Kidney (tissue), 14 donors: ENCODE data around the gene BROX. TPM values are rescaled to one million over a fixed set of nuclear protein-coding genes. Genes with fewer than 3 reads are reported as not detected.

Experiments
- DNase-seq, 5 donors: peaks; one replicate each; pipeline ENCODE4 v3.0.0-alpha.2; 2013 to 2020
- FAIRE-seq: peaks from 2 replicates; lab custom pipeline; 2012; peaks lifted over from hg19 to GRCh38; lab: Jason Lieb, UNC
- H3K27ac ChIP-seq, 2 donors: one replicate each; pipeline ENCODE4 v1.7.0; 2013; ENCODE audit warnings: low read depth in 2 of 2, low read length in 2 of 2, inconsistent platforms in 1 of 2
- H3K27me3 ChIP-seq: one replicate; pipeline ENCODE4 v1.7.1; 2013; ENCODE audit warnings: low read length, inconsistent platforms; ENCODE audit not compliant: control insufficient read depth, insufficient read depth
- H3K36me3 ChIP-seq, 3 donors: one replicate each; pipeline versions ENCODE4 v1.7.0 to v1.7.1; 2013; ENCODE audit warnings: low read length in 3 of 3, control low read depth in 1 of 3, inconsistent platforms in 1 of 3; ENCODE audit not compliant: insufficient read depth in 3 of 3, control insufficient read depth in 2 of 3
- H3K4me1 ChIP-seq, 3 donors: one replicate each; pipeline versions ENCODE4 v1.7.0 to v1.7.1; 2013; ENCODE audit warnings: low read length in 3 of 3, inconsistent platforms in 1 of 3, low read depth in 1 of 3; ENCODE audit not compliant: control insufficient read depth in 2 of 3, insufficient read depth in 2 of 3
- H3K4me3 ChIP-seq, 3 donors: one replicate each; pipeline versions ENCODE4 v1.7.0 to v1.8.1; 2013; ENCODE audit warnings: low read length in 3 of 3, control low read depth in 1 of 3, inconsistent platforms in 1 of 3
- H3K9ac ChIP-seq, 3 donors: one replicate each; pipeline versions ENCODE4 v1.7.0 to v1.7.1; 2013; ENCODE audit warnings: low read length in 3 of 3, control low read depth in 1 of 3, inconsistent platforms in 1 of 3
- H3K9me3 ChIP-seq, 3 donors: one replicate each; pipeline versions ENCODE4 v1.7.0 to v1.7.1; 2013; ENCODE audit warnings: low read length in 3 of 3, control low read depth in 1 of 3, inconsistent platforms in 1 of 3; ENCODE audit not compliant: control insufficient read depth in 2 of 3, insufficient read depth in 1 of 3
- intact Hi-C: fragments of 100-400 bp; cut with DNase I; formaldehyde crosslinking; loops from one replicate; pipeline ENCODE4 v1.11.1; 2022
- polyA plus RNA-seq: library from polyadenylated mRNA; stranded (reverse); fragments of 350-450 nt; fragmentation: Illumina TruSeq; extraction: RNeasy Lipid Tissue Mini Kit (QIAGEN cat#74804); gene quantifications from one replicate; pipeline ENCODE4 v1.2.3, GENCODE V29; 2014; ENCODE audit warnings: low read depth, low replicate concordance; ENCODE audit not compliant: insufficient read depth
- total RNA-seq: library from RNA; stranded (reverse); fragmentation: NEBNext Ultra II Directional; extraction: Animal tissue kit (Norgen Biotek cat#: 25700); gene quantifications from one replicate; pipeline ENCODE4 v1.2.1, GENCODE V29; 2021
- TF ChIP-seq, protein P1 (sequence below): IDR thresholded peaks from 3 replicates; pipeline ENCODE4 v1.5.1; 2012; ENCODE audit warnings: mild to moderate bottlenecking, moderate library complexity, borderline replicate concordance; ENCODE audit not compliant: insufficient read depth; ENCODE audit errors: extremely low read depth
- donor health status: control.
- donor health status: control.
- donor health status: control.
- donor health status: control.
- donor health status: control.
- donor health status: DM: yes; HTN: yes; CAD: no.
- donor health status: Normal renal cell carcinoma (clear cell type).

The BROX gene
- total and polyA plus RNA-seq, 2 donors from 2014 or later: 18.0 to 52.1 TPM

GRCh38 chr1:222772996-222773379, 60.6 kb downstream of the BROX start:
- no peaks in the 10 kb centered on the region for H3K4me1 ChIP-seq
- intact Hi-C loops: no loop called here
- peaks cover 0 to 14% (median 0%) of the 10 kb centered on the region in 3 donors for H3K9me3 ChIP-seq
- DNase-seq: no peak
- no peaks in the 10 kb centered on the region for H3K36me3 ChIP-seq
- TF ChIP-seq, protein P1, sequence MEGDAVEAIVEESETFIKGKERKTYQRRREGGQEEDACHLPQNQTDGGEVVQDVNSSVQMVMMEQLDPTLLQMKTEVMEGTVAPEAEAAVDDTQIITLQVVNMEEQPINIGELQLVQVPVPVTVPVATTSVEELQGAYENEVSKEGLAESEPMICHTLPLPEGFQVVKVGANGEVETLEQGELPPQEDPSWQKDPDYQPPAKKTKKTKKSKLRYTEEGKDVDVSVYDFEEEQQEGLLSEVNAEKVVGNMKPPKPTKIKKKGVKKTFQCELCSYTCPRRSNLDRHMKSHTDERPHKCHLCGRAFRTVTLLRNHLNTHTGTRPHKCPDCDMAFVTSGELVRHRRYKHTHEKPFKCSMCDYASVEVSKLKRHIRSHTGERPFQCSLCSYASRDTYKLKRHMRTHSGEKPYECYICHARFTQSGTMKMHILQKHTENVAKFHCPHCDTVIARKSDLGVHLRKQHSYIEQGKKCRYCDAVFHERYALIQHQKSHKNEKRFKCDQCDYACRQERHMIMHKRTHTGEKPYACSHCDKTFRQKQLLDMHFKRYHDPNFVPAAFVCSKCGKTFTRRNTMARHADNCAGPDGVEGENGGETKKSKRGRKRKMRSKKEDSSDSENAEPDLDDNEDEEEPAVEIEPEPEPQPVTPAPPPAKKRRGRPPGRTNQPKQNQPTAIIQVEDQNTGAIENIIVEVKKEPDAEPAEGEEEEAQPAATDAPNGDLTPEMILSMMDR: no peak
- no peak overlapping the region for H3K27ac ChIP-seq
- no peak for FAIRE-seq
- no peaks in the 10 kb centered on the region for H3K27me3 ChIP-seq
- H3K4me3 ChIP-seq: no peak overlapping the region
- no peak overlapping the region for H3K9ac ChIP-seq

DNA sequence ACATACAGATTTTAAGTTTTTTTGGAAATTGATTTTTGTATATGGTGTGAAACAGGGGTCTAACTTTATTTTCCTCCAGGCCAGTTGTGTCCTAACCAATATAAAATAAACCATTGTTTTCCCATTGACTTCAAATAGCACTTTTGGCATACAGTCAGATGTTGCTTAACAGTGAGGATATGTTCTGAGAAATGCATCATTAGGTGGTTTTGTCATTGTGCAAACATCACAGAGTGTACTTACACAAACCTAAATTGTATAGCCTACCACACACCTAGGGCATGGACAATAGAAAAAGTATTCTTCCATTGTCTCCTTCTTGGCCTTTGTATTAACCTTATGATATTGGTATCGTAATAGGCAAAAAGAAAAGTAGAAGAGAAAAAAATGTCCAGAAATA, 65.1 kb downstream of the BROX start:
- Histone ChIP-seq H3K27ac (no peak overlapping the region), H3K36me3 (no peaks in the 10 kb centered on the region), H3K9me3 (no peaks in the 10 kb centered on the region), H3K27me3 (no peaks in the 10 kb centered on the region), H3K4me1 (no peaks in the 10 kb centered on the region), H3K4me3 (no peak overlapping the region), H3K9ac (no peak overlapping the region)
- intact Hi-C loops: no loop called here
- FAIRE-seq (no peak), DNase-seq (no peak)
- TF ChIP-seq, protein P1: no peak

DNA sequence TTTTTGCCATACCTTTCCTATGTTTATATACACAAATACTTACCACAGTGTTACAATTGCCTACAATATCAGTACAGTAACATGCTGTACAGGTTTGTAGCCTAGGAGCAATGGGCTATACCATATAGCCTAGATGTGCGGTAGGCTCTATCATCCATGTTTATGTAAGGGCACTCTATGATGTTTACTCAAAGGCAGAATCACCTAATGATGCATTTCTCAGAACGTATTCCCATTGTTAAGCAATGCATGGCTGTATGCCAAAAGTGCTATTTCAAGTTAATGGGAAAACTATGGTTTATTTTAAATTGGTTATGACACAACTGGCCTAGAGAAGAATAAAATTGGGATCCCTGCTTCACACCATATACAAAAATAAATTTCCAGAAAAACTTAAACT, 65.6 kb downstream of the BROX start:
- no peaks in the 10 kb centered on the region for H3K36me3 ChIP-seq
- FAIRE-seq (no peak), DNase-seq (no peak)
- intact Hi-C loops: no loop called here
- TF ChIP-seq, protein P1: no peak
- no peak overlapping the region for H3K4me3 ChIP-seq
- no peak overlapping the region for H3K27ac ChIP-seq
- H3K4me1 ChIP-seq: no peaks in the 10 kb centered on the region
- H3K27me3 ChIP-seq: no peaks in the 10 kb centered on the region
- H3K9ac ChIP-seq: no peak overlapping the region
- H3K9me3 ChIP-seq: no peaks in the 10 kb centered on the region

- H3K4me3 ChIP-seq: no peak overlapping the region
- FAIRE-seq: no peak
- no peaks in the 10 kb centered on the region for H3K27me3 ChIP-seq
- H3K36me3 ChIP-seq: no peaks in the 10 kb centered on the region
- H3K9me3 ChIP-seq: no peaks in the 10 kb centered on the region
- no peak overlapping the region for H3K27ac ChIP-seq
- intact Hi-C loops: no loop called here
- DNase-seq: no peak
- TF ChIP-seq, protein P1: no peak
- no peak overlapping the region for H3K9ac ChIP-seq
- no peaks in the 10 kb centered on the region for H3K4me1 ChIP-seq
These were observed 68.9 kb downstream of the BROX start for GRCh38 chr1:222781251-222781650.
